ENCODE measurements around the gene MZT1. TPM values are rescaled to one million over a fixed set of nuclear protein-coding genes. Genes with fewer than 3 reads are reported as not detected.

Gene MZT1
- total and polyA plus RNA-seq, 4 donors = 7.4 to 15.5 (median 9.9) TPM

- Histone ChIP-seq H3K36me3 (ENCODE audit: control insufficient read depth in 1 of 2, insufficient read depth in 2 of 2, low read length in 1 of 2) (no peaks in the 10 kb centered on the region), H3K4me1 (ENCODE audit: control insufficient read depth in 1 of 2, insufficient read depth in 2 of 2, low read length in 2 of 2) (no peaks in the 10 kb centered on the region), H3K27me3 (ENCODE audit: control insufficient read depth in 1 of 2, insufficient read depth in 2 of 2, low read length in 1 of 2) (no peaks in the 10 kb centered on the region), H3K27ac (ENCODE audit: low read depth in 1 of 2, low read length in 2 of 2) (no peak overlapping the region), H3K9me3 (ENCODE audit: control insufficient read depth, low read length) (peaks cover 3% of the 10 kb centered on the region), H3K4me3 (ENCODE audit: low read length in 2 of 2) (no peak overlapping the region)
- DNase-seq (no peak), ATAC-seq (ENCODE audit: low FRiP score) (no peak)
- 15 to 22% methylated on average over 8 of the region's 8 CpGs for WGBS, 2 donors
- intact Hi-C loops (cut with DNase I) = no loop called here
These were observed 33.1 kb downstream of the MZT1 start for GRCh38 chr13:72694314-72694713.

GRCh38 chr13:72693832-72694231, 33.6 kb downstream of the MZT1 start:
- intact Hi-C loops (cut with DNase I) = no loop called here
- Histone ChIP-seq H3K4me3 (ENCODE audit: low read length in 2 of 2) (no peak overlapping the region), H3K27me3 (ENCODE audit: control insufficient read depth in 1 of 2, insufficient read depth in 2 of 2, low read length in 1 of 2) (no peaks in the 10 kb centered on the region), H3K9me3 (ENCODE audit: control insufficient read depth, low read length) (peaks cover 3% of the 10 kb centered on the region), H3K36me3 (ENCODE audit: control insufficient read depth in 1 of 2, insufficient read depth in 2 of 2, low read length in 1 of 2) (no peaks in the 10 kb centered on the region), H3K4me1 (ENCODE audit: control insufficient read depth in 1 of 2, insufficient read depth in 2 of 2, low read length in 2 of 2) (no peaks in the 10 kb centered on the region), H3K27ac (ENCODE audit: low read depth in 1 of 2, low read length in 2 of 2) (no peak overlapping the region)
- WGBS, 2 donors = 59 to 67% methylated on average over 5 of the region's 5 CpGs
- DNase-seq = no peak
- ATAC-seq (ENCODE audit: low FRiP score) = no peak

DNA sequence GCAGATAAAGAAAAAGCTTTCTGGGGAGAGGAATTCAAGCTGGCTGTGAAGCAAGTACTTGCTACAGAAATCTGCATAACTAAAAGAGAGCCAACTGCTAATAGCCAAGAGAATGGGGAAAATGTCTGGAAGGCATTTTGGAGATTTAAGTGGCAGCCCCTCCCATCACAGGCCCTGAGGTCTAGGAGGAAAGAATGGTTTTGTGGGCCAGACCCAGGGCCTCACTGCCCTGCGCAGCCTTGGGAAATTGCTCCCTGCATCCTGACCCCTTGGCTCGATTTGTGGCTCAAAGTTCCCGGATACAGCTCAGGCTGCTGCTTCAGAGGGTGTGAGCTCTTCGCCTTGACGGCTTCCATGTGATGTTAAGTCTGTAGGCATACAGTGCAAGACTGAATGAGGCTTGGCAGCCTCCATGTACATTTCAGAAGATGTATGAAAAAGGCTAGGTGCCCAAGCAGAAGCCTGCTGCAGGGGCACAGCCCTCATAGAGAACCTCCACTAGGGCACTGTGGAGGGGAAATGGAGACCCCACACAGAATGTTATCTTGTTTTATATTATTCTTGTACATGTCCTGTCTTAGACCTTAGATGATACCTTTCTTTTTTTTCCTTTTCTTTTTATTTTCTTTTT, 34.4 kb downstream of the MZT1 start:
- intact Hi-C loops (cut with DNase I) = no loop called here
- WGBS, 2 donors = 65 to 87% methylated on average over 5 of the region's 5 CpGs
- H3K36me3 ChIP-seq (ENCODE audit: control insufficient read depth in 1 of 2, insufficient read depth in 2 of 2, low read length in 1 of 2) = no peaks in the 10 kb centered on the region
- no peak for ATAC-seq (ENCODE audit: low FRiP score)
- no peaks in the 10 kb centered on the region for H3K4me1 ChIP-seq (ENCODE audit: control insufficient read depth in 1 of 2, insufficient read depth in 2 of 2, low read length in 2 of 2)
- H3K27me3 ChIP-seq (ENCODE audit: control insufficient read depth in 1 of 2, insufficient read depth in 2 of 2, low read length in 1 of 2) = no peaks in the 10 kb centered on the region
- no peak for DNase-seq
- peaks cover 3% of the 10 kb centered on the region for H3K9me3 ChIP-seq (ENCODE audit: control insufficient read depth, low read length)
- H3K4me3 ChIP-seq (ENCODE audit: low read length in 2 of 2) = no peak overlapping the region
- no peak overlapping the region for H3K27ac ChIP-seq (ENCODE audit: low read depth in 1 of 2, low read length in 2 of 2)

DNA sequence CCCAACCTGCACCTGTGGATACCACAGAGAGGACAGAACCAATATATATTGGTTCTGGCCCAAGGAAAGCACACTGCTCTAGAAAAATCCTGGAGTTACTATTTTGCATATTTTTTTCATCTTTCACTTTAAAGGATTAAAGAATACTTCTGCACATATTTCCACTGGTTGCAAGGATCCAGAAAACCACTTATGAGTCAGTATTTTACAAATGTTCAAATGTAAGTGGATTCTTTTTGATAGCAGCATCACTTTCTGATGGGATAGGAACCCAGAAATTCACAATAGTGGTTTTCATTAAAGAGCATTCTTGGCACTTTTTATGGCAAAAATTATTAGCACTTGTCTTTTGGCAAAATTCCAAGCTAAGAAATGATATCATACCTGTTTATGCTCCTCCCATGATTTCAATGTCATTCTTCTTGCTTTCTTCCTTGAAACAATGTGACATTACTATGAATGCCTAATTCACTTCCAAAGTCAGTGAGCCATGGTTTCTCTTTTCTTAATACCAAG, 38.2 kb downstream of the MZT1 start:
- DNase-seq (no peak), ATAC-seq (ENCODE audit: low FRiP score) (no peak)
- intact Hi-C loops (cut with DNase I) = no loop called here
- H3K9me3 ChIP-seq (ENCODE audit: control insufficient read depth, low read length) = peaks cover 3% of the 10 kb centered on the region
- H3K36me3 ChIP-seq (ENCODE audit: control insufficient read depth in 1 of 2, insufficient read depth in 2 of 2, low read length in 1 of 2) = no peaks in the 10 kb centered on the region
- H3K27ac ChIP-seq (ENCODE audit: low read depth in 1 of 2, low read length in 2 of 2) = no peak overlapping the region
- no peaks in the 10 kb centered on the region for H3K27me3 ChIP-seq (ENCODE audit: control insufficient read depth in 1 of 2, insufficient read depth in 2 of 2, low read length in 1 of 2)
- no peaks in the 10 kb centered on the region for H3K4me1 ChIP-seq (ENCODE audit: control insufficient read depth in 1 of 2, insufficient read depth in 2 of 2, low read length in 2 of 2)
- H3K4me3 ChIP-seq (ENCODE audit: low read length in 2 of 2) = no peak overlapping the region

DNA sequence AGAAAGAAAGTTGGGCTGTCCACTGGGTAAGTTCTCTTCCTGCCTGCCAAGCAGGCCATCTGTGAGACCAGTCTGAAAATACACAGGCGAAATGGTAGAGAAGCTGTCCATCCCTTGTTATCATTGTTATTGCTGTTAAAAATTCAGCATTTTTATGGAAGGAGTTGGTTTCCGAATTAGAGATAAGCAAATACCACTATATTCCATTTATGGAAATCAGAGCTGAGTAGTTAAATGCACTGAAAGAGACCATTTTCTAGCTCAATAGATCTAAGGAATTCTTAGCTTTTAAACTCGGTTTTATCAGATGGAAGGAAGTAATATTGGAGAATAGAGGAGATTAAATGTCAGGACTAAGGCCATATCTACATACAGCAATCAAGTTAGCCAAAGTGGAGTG, 40.7 kb downstream of the MZT1 start:
- no peak overlapping the region for H3K27ac ChIP-seq (ENCODE audit: low read depth in 1 of 2, low read length in 2 of 2)
- no peaks in the 10 kb centered on the region for H3K4me1 ChIP-seq (ENCODE audit: control insufficient read depth in 1 of 2, insufficient read depth in 2 of 2, low read length in 2 of 2)
- WGBS, 2 donors = 7 to 12% methylated on average over 3 of the region's 3 CpGs
- ATAC-seq (ENCODE audit: low FRiP score) (no peak), DNase-seq (no peak)
- H3K36me3 ChIP-seq (ENCODE audit: control insufficient read depth in 1 of 2, insufficient read depth in 2 of 2, low read length in 1 of 2) = no peaks in the 10 kb centered on the region
- no peaks in the 10 kb centered on the region for H3K9me3 ChIP-seq (ENCODE audit: control insufficient read depth, low read length)
- intact Hi-C loops (cut with DNase I) = no loop called here
- H3K27me3 ChIP-seq (ENCODE audit: control insufficient read depth in 1 of 2, insufficient read depth in 2 of 2, low read length in 1 of 2) = no peaks in the 10 kb centered on the region
- no peak overlapping the region for H3K4me3 ChIP-seq (ENCODE audit: low read length in 2 of 2)

- no peaks in the 10 kb centered on the region for H3K9me3 ChIP-seq (ENCODE audit: control insufficient read depth, low read length)
- H3K27me3 ChIP-seq (ENCODE audit: control insufficient read depth in 1 of 2, insufficient read depth in 2 of 2, low read length in 1 of 2) = no peaks in the 10 kb centered on the region
- no peak for DNase-seq
- 61 to 96% methylated on average over 1 of the region's 1 CpG for WGBS, 2 donors
- no peak overlapping the region for H3K27ac ChIP-seq (ENCODE audit: low read depth in 1 of 2, low read length in 2 of 2)
- H3K4me1 ChIP-seq (ENCODE audit: control insufficient read depth in 1 of 2, insufficient read depth in 2 of 2, low read length in 2 of 2) = no peaks in the 10 kb centered on the region
- intact Hi-C loops (cut with DNase I) = no loop called here
- H3K36me3 ChIP-seq (ENCODE audit: control insufficient read depth in 1 of 2, insufficient read depth in 2 of 2, low read length in 1 of 2) = no peaks in the 10 kb centered on the region
- no peak for ATAC-seq (ENCODE audit: low FRiP score)
- no peak overlapping the region for H3K4me3 ChIP-seq (ENCODE audit: low read length in 2 of 2)
These were observed 47.1 kb downstream of the MZT1 start for GRCh38 chr13:72680353-72680752.

- Histone ChIP-seq H3K9me3 (ENCODE audit: control insufficient read depth, low read length) (no peaks in the 10 kb centered on the region), H3K27me3 (ENCODE audit: control insufficient read depth in 1 of 2, insufficient read depth in 2 of 2, low read length in 1 of 2) (no peaks in the 10 kb centered on the region), H3K4me3 (ENCODE audit: low read length in 2 of 2) (no peak overlapping the region), H3K4me1 (ENCODE audit: control insufficient read depth in 1 of 2, insufficient read depth in 2 of 2, low read length in 2 of 2) (no peaks in the 10 kb centered on the region), H3K27ac (ENCODE audit: low read depth in 1 of 2, low read length in 2 of 2) (no peak overlapping the region), H3K36me3 (ENCODE audit: control insufficient read depth in 1 of 2, insufficient read depth in 2 of 2, low read length in 1 of 2) (no peaks in the 10 kb centered on the region)
- intact Hi-C loops (cut with DNase I) = no loop called here
- 0 to 8% methylated on average over 1 of the region's 1 CpG for WGBS, 2 donors
- DNase-seq = no peak
- no peak for ATAC-seq (ENCODE audit: low FRiP score)
These were observed 49.1 kb downstream of the MZT1 start for GRCh38 chr13:72678312-72678711.

DNA sequence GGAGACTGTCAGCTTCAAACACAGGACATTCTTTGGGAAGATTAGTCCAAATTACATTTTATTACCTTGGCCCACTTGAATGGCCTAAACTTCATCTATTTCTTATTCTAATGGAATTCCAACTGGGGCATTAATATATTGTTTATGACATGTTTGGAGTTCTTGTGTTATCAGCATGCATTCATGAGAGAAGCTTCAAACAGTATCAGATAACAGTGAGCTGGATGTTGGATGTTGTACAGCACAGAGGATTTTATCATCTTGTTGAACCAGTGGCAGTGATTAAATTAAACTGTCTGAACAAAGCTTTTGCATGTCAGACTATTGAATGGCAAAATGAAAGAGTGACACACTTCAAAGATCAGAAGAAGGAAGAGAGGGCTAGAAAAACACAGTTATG, 50.0 kb downstream of the MZT1 start:
- no peaks in the 10 kb centered on the region for H3K4me1 ChIP-seq (ENCODE audit: control insufficient read depth in 1 of 2, insufficient read depth in 2 of 2, low read length in 2 of 2)
- intact Hi-C loops (cut with DNase I) = no loop called here
- no peak overlapping the region for H3K4me3 ChIP-seq (ENCODE audit: low read length in 2 of 2)
- H3K27me3 ChIP-seq (ENCODE audit: control insufficient read depth in 1 of 2, insufficient read depth in 2 of 2, low read length in 1 of 2) = no peaks in the 10 kb centered on the region
- no peaks in the 10 kb centered on the region for H3K9me3 ChIP-seq (ENCODE audit: control insufficient read depth, low read length)
- H3K27ac ChIP-seq (ENCODE audit: low read depth in 1 of 2, low read length in 2 of 2) = no peak overlapping the region
- DNase-seq (no peak), ATAC-seq (ENCODE audit: low FRiP score) (no peak)
- H3K36me3 ChIP-seq (ENCODE audit: control insufficient read depth in 1 of 2, insufficient read depth in 2 of 2, low read length in 1 of 2) = no peaks in the 10 kb centered on the region

DNA sequence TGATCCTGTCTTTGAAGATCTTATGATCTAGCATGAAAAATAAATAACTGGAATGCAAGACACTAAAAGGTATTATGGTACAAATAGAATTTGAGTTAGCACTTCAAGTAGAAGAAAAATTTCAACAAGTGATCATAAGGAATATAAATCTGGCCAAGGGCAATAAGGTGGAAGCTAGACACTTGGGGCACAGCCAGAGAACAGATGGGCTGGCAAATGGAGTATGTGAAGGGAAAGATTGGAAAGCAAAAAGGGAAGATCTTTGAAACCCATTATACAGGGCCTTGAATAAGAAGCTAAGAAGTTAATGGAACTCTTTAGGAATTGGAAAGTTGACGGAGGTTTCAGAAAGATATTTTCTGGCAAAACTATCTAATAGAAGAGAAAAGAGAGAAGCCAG, 61.0 kb downstream of the MZT1 start:
- DNase-seq = no peak
- no peak for ATAC-seq (ENCODE audit: low FRiP score)
- H3K36me3 ChIP-seq (ENCODE audit: control insufficient read depth in 1 of 2, insufficient read depth in 2 of 2, low read length in 1 of 2) = no peaks in the 10 kb centered on the region
- H3K4me3 ChIP-seq (ENCODE audit: low read length in 2 of 2) = no peak overlapping the region
- WGBS, 2 donors = 84 to 87% methylated on average over 1 of the region's 1 CpG
- intact Hi-C loops (cut with DNase I) = no loop called here
- H3K9me3 ChIP-seq (ENCODE audit: control insufficient read depth, low read length) = no peaks in the 10 kb centered on the region
- no peaks in the 10 kb centered on the region for H3K4me1 ChIP-seq (ENCODE audit: control insufficient read depth in 1 of 2, insufficient read depth in 2 of 2, low read length in 2 of 2)
- no peaks in the 10 kb centered on the region for H3K27me3 ChIP-seq (ENCODE audit: control insufficient read depth in 1 of 2, insufficient read depth in 2 of 2, low read length in 1 of 2)
- H3K27ac ChIP-seq (ENCODE audit: low read depth in 1 of 2, low read length in 2 of 2) = no peak overlapping the region

All from aorta (tissue), 5 donors.